Ascending aorta (tissue), 2 donors: ENCODE results near the gene BICDL1. TPM values are rescaled to one million over a fixed set of nuclear protein-coding genes. Genes with fewer than 3 reads are reported as not detected.

Source experiments
- DNase-seq, 2 donors: peaks; one replicate each; pipeline ENCODE4 v3.0.0-alpha.2; 2019; ENCODE audit warnings: low spot score in 2 of 2
- H3K27ac ChIP-seq, 2 donors: fragments of 200-600 bp; sonication (generic); one replicate each; pipeline ENCODE4 v1.5.1; 2016 to 2017; ENCODE audit warnings: mild to moderate bottlenecking in 1 of 2
- H3K27me3 ChIP-seq: fragments of 200-600 bp; sonication (generic); one replicate; pipeline ENCODE4 v1.5.1; 2017
- H3K36me3 ChIP-seq, 2 donors: fragments of 200-600 bp; sonication (generic); one replicate each; pipeline ENCODE4 v1.5.1; 2016
- H3K4me1 ChIP-seq, 2 donors: fragments of 200-600 bp; sonication (generic); one replicate each; pipeline ENCODE4 v1.5.1; 2016 to 2017; ENCODE audit warnings: mild to moderate bottlenecking in 1 of 2
- H3K4me3 ChIP-seq, 2 donors: fragments of 200-600 bp; sonication (generic); one replicate each; pipeline ENCODE4 v1.5.1; 2016 to 2017; ENCODE audit warnings: mild to moderate bottlenecking in 1 of 2
- H3K9me3 ChIP-seq, 2 donors: fragments of 200-600 bp; sonication (generic); one replicate each; pipeline ENCODE4 v1.5.1; 2016
- CTCF ChIP-seq, 3 experiments: fragments of 200-600 bp in 2 of 3; fragments of 450-650 bp in 1 of 3; sonication (generic) in 2 of 3; IDR thresholded peaks; one replicate each; pipeline ENCODE4 v1.5.1; 2016 to 2019; ENCODE audit warnings: antibody characterized with exemption in 3 of 3, mild to moderate bottlenecking in 1 of 3, moderate library complexity in 1 of 3
- intact Hi-C: fragments of 100-400 bp; cut with DNase I; formaldehyde crosslinking; loops from one replicate; pipeline ENCODE4 v1.15.1; 2023
- total RNA-seq: library from RNA; depleted of rRNA; stranded (reverse); fragments of >200 nt; gene quantifications from one replicate; pipeline ENCODE4 v1.1.0, GENCODE V29; 2016

BICDL1 gene
- total RNA-seq, 1 donor from 2014 or later: not detected

GRCh38 chr12:120066341-120066740, 77.3 kb downstream of the BICDL1 start:
- intact Hi-C loops: no loop called here

GRCh38 chr12:120067084-120067869, 78.2 kb downstream of the BICDL1 start:
- H3K27me3 ChIP-seq: no peaks in the 10 kb centered on the region
- no peak overlapping the region for H3K4me3 ChIP-seq
- no peaks in the 10 kb centered on the region for H3K4me1 ChIP-seq
- no peaks in the 10 kb centered on the region for H3K36me3 ChIP-seq
- no peaks in the 10 kb centered on the region for H3K9me3 ChIP-seq
- TF ChIP-seq CTCF (IDR thresholded peaks at IDR 0.05): no peak
- intact Hi-C loops: no loop called here
- DNase-seq: no peak
- no peak overlapping the region for H3K27ac ChIP-seq

More at GRCh38 chr12:120066341-120066740, 77.3 kb downstream of the BICDL1 start:
- no peak for TF ChIP-seq CTCF (IDR thresholded peaks at IDR 0.05)
- Histone ChIP-seq H3K4me1 (no peaks in the 10 kb centered on the region), H3K4me3 (no peak overlapping the region), H3K27me3 (no peaks in the 10 kb centered on the region), H3K27ac (no peak overlapping the region), H3K9me3 (no peaks in the 10 kb centered on the region), H3K36me3 (no peaks in the 10 kb centered on the region)
- no peak for DNase-seq

GRCh38 chr12:120067901-120068300, 78.9 kb downstream of the BICDL1 start:
- no peaks in the 10 kb centered on the region for H3K27me3 ChIP-seq
- no peaks in the 10 kb centered on the region for H3K36me3 ChIP-seq
- H3K4me3 ChIP-seq: no peak overlapping the region
- H3K9me3 ChIP-seq: no peaks in the 10 kb centered on the region
- no peak for TF ChIP-seq CTCF (IDR thresholded peaks at IDR 0.05)
- intact Hi-C loops: no loop called here
- DNase-seq: no peak
- H3K4me1 ChIP-seq: no peaks in the 10 kb centered on the region
- no peak overlapping the region for H3K27ac ChIP-seq

GRCh38 chr12:120069278-120069677, 80.2 kb downstream of the BICDL1 start:
- no peak for DNase-seq
- Histone ChIP-seq H3K27ac (no peak overlapping the region), H3K27me3 (no peaks in the 10 kb centered on the region), H3K9me3 (no peaks in the 10 kb centered on the region), H3K36me3 (no peaks in the 10 kb centered on the region), H3K4me1 (no peaks in the 10 kb centered on the region), H3K4me3 (no peak overlapping the region)
- intact Hi-C loops: no loop called here
- TF ChIP-seq CTCF (IDR thresholded peaks at IDR 0.05): no peak

GRCh38 chr12:120071493-120072020, 82.5 kb downstream of the BICDL1 start:
- TF ChIP-seq CTCF (IDR thresholded peaks at IDR 0.05): no peak
- no peak overlapping the region for H3K27ac ChIP-seq
- no peaks in the 10 kb centered on the region for H3K4me1 ChIP-seq
- no peaks in the 10 kb centered on the region for H3K27me3 ChIP-seq
- no peak for DNase-seq
- H3K9me3 ChIP-seq: no peaks in the 10 kb centered on the region
- no peak overlapping the region for H3K4me3 ChIP-seq
- no peaks in the 10 kb centered on the region for H3K36me3 ChIP-seq
- intact Hi-C loops: no loop called here
